GM19239 (cell line): ENCODE measurements around the gene TPK1.

Experiments used
- DNase-seq: peaks from one replicate; pipeline ENCODE4 v3.0.0; 2011; ENCODE audit warnings: low spot score; ENCODE audit not compliant: insufficient read length
- FAIRE-seq: peaks from 2 replicates; lab custom pipeline; 2011; peaks lifted over from hg19 to GRCh38; lab: Jason Lieb, UNC

The TPK1 gene

DNA sequence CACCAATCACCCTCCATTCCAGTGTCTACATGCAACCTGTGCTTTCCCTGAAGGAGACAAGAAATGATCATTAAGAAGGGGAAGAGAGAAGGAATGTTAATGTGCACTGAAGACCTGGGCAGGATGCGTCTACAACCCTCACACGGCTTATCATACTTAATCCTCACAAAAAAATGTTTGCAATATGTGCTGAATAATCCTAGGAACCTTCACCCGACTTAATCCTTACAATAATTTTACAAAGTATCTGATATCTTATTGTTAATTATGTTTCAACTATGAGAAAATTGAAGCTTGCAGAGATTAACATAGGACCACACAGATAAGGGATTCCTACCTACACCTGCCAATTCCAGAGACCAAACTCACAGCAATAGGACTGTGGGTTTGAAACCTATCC is 287.3 kb downstream of the TPK1 start:
- DNase-seq (no peak), FAIRE-seq (no peak)

DNA sequence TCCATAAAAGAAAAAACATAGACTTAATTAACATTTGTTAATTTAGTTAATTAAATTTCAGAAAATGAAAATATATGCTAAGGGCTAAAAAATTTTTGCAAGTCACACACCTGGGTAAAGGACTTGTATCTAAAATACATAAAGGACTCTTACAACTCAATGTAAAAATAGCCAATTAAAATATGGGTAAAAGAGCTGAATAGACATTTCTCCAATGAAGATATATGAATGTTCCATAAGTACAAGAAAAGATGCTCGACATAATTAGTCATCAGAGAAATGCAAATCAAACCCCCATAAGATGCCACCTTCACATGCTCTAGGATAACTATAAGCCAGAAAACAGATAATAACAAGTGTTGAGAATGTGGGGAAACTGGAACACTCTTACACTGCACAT is 288.0 kb downstream of the TPK1 start:
- DNase-seq = no peak
- no peak for FAIRE-seq

DNA sequence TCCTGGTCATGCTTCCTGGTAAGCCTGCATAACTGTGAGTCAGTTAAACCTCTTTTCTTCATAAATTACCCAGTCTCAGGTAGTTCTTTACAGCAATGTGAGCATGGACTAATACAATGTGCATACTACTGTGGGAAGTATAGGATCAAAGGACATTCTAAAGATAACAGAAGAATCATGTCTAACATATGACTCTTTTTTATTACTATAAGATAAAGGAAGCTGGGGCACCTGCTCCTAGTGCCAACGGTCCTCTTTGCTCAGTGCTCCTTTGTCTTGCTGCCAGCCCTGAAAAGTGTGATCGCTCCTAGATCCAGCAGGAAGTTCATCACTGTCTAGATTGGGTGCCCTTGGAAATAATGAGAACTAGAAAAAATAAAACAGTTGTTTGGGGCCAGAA is 289.1 kb downstream of the TPK1 start:
- DNase-seq (no peak), FAIRE-seq (no peak)

DNA sequence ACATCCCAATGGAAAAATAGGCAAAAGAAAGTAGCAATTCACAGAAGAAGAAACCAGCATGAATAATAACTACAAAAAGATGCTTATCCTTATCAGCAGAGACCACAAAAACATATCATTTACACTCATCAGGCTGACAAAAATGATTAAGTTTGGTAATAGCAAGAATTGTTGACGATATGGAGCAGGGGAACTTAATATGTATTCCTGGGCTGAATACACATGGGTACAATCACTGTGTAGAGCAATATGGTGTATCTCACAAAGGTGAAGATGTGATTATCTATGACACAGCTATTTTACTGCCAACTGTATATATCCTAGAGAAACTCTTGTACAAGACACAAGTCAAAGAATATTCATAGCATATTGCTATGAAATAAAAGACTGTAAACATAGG is 290.5 kb downstream of the TPK1 start:
- no peak for DNase-seq
- FAIRE-seq = no peak

GRCh38 chr7:144534655-144535395 is 301.0 kb downstream of the TPK1 start:
- FAIRE-seq = no peak
- no peak for DNase-seq

DNA sequence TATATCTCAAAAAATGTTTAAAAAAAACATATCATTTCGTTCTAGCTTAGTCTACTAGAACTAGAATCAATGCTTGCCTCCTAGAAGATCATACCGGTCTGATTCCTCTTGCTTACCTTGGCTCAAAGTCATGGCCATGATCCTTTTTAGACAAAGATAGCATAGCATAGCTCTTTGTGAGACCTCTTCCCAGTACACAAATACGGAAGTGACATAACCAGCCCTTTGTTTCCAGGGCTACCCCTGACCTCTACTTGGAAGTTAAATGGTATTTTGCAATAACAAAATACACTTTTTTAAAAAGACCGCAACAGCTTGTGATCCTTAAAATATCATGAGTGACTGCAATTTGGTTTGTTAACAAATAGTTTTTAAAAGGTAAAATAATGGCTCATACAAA is 301.7 kb downstream of the TPK1 start:
- FAIRE-seq (no peak), DNase-seq (no peak)

- FAIRE-seq (no peak), DNase-seq (no peak)
Measured at GRCh38 chr7:144531181-144531580, 304.7 kb downstream of the TPK1 start.

DNA sequence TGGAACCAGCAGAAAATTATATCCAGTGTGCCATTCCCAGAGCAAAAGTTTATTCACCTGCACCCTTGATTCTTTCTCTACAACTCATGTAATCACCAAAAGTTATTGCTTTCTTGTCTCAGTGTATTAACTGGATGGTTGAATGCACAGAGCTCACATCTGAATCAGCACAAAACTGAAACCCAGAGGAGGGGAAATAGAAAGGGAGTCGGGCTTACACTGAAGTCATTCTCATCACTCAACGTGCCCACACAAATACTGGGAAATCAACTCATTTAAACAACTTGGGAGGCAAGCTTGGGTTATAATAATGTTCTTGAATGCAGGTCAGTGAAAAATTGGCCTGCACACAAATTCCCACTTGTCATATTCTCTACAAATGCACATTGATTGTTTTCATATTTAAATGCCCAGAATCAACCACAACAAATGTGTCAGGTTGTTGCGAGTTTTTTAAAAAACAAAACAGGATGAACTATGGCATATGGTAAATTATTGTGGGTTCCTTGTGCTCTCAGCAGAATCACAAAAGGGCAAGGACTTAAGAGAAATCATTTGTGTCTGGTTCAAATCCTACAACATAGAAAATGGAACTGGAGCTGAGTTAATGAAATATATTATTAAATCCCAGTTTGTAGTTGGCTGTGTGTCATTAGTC is 306.5 kb downstream of the TPK1 start:
- peak; percentile 21 for DNase-seq

DNA sequence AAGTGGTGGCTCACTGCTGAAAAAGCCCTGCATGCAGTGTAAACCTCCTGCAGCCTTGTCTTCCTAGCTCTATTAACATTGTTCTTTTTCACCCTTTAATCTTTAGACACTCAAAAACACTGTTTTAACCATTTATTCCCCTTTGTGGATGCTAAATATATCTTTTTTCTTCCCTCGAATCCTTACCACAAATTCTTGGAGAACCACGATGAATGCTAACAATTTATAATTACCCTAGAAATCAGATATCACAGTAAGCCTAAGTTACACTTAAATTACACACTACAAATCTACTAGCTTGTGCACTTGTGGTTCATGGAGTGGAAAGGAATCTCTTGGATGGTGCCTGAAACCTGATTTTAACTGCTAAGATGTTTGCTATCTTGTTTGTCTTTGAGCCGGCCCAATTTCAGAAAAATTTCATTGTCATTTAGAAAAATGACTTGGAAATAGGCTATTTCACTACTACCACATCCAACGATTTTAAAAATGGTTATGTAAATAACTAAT is 307.3 kb downstream of the TPK1 start:
- FAIRE-seq = no peak

More for the DNA sequence above, 306.5 kb downstream of the TPK1 start:
- peak; percentile 88 for FAIRE-seq

GRCh38 chr7:144527051-144527471 is 308.8 kb downstream of the TPK1 start:
- DNase-seq = no peak
- no peak for FAIRE-seq

More for the DNA sequence above, 307.3 kb downstream of the TPK1 start:
- DNase-seq = no peak

DNA sequence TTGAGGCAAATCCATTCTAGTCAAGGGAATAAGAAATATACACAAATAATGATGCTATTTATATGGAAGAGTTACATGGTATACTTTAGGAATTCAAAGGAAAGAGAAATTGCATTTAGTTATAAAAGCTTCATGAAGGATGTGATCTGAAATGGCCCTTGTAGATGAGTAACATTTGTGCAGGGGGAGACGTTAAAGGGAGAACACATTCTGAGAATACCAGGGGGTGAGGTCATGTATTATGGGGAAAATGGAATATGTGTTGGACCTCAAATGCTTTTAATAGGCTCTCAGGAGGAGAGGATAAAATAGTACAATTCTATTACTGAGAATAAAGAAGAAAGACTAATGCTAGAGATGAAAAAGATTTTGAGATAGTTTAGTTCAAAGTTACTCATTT is 309.9 kb downstream of the TPK1 start:
- DNase-seq = no peak
- FAIRE-seq = no peak

- no peak for DNase-seq
- no peak for FAIRE-seq
Measured at GRCh38 chr7:144524271-144524670, 311.6 kb downstream of the TPK1 start.

DNA sequence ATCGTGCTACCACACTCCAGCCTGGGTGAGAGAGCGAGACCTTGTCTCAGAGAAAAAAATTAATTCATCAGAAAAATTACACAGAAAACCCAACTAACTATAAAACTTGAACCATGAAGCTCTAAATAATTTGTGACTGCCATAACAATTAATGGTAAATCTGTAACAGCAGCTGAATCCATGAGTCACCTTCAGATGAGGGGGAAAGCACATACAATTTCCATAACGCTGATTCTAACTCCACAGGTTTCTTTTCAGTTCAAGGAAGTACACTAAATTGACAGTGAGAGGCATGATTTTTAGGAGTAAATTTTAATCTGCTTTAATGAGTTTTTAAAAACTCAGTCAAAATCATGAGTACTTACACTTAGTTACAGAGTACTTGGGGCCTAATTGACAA is 312.2 kb downstream of the TPK1 start:
- FAIRE-seq = no peak
- no peak for DNase-seq

DNA sequence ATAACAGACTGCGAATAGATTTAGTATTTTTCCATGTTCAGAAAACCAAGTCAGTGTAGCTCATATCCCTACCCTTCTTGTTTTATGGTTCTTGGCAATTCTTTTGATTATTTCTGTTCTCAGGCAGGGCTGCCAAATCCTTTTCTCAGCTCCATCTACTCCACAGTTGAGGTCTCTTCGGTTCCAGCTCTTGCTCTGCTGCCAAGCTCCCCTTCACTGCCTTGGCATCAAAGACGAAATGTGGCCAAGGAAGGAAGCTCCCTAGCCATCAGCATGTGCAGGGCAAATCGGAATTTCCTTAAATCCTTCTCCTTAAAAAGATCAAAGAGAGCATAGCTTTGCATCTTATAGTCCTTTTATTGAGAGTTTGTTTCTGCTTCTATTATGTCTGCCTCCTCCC is 315.9 kb downstream of the TPK1 start:
- no peak for FAIRE-seq

DNA sequence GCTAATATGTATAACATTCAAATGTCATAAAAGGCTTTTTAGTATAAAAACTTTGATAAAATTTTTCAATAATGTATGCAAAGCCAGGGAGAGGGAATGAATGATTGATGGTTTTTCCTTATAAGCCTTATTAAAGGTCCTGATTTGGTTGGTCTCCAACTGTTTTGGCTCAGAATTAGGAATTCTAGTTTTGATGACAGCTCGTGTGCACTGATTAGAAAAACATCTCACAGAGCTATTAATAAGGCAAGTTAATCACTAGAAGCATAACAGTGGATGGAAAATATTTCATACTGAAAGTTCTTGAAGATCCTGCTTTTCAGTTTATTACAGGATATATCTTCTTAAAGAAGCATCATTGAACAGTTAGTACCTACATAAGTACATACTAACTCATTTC is 317.5 kb downstream of the TPK1 start:
- no peak for DNase-seq
- no peak for FAIRE-seq

More for the DNA sequence above, 315.9 kb downstream of the TPK1 start:
- no peak for DNase-seq

- no peak for DNase-seq
- no peak for FAIRE-seq
Measured at GRCh38 chr7:144517749-144518148, 318.1 kb downstream of the TPK1 start.

DNA sequence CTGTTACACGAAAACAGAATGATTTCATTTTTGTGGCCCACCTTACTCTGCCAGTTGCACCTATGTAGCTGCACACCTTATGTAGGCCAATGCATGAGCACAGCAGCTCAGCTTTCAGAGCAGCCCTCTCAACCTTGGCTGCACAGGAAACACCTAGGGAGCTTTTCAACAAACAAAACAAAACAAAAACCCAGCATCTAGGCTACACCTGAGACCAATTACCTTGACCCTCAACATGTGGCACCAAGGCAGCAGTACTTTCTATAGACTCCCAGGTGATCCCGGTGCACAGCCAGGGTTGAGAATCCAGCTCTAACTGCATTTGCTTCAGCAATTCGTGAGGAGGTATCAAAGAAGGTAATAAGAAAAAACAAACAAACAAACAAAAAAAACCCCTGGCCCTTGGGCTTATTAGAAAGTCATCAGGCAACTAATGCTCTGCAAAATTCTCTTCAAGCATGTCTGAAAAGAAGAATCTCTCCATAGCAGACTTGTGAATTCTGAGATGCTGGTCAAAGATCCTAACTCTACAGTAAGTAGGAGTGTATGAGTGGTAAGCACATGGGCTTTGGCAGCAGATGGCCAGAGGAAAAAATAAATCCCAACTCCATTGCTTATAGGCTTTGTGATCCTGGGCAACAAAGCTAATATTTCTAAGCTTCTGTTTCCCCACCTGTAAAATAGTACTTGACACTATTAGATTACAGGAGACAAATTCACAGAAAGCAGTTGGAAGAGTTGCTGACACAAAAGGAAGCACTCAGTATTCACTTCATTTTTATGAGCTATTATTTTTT is 318.9 kb downstream of the TPK1 start:
- DNase-seq = no peak
- no peak for FAIRE-seq

DNA sequence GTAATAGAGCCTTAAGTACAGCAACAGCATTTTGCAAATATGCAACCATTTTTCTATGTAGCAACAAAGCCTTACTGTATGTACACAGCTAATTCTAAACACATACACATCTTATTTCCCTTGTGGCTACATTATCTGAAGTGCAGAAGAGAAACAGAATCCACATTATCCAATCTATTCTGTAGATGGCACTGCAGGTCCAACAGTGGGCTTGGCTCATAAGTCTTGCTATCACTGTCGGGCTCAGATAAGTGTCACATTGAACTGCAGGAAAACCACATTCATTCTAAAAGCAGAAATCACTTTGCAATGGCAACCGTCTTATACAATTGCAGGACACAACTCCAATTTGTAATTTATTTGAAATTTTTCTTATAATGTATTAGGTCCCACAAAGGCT is 322.5 kb downstream of the TPK1 start:
- FAIRE-seq (peak; percentile 77), DNase-seq (no peak)

- FAIRE-seq = no peak
Measured at GRCh38 chr7:144510621-144511020, 325.2 kb downstream of the TPK1 start.

GRCh38 chr7:144508702-144509101 is 327.2 kb downstream of the TPK1 start:
- FAIRE-seq (peak; percentile 73), DNase-seq (no peak)

More at GRCh38 chr7:144510621-144511020, 325.2 kb downstream of the TPK1 start:
- no peak for DNase-seq

DNA sequence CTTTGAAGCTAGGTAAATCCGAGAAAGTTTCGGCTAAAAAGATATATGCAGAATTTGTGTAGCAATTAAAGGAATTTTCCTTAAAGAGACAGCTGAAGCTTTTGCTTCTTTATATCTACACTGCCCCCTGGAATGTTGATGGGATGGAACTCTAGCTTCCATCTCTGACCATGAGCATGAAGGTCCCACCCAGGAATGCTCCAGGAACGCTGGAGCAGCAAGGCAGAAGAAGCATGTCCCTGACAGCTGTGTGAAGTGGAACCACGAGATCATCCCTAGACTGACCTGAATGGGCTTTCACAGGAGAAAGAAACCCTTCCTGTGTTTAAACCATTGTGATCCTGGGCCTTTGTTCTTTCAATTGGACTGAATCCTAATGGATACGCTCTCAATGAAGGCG is 332.6 kb downstream of the TPK1 start:
- DNase-seq = no peak
- FAIRE-seq = no peak
